GM10847 (cell line): ENCODE measurements around the gene ABCC3.

Experiments used
- POLR2A ChIP-seq: IDR thresholded peaks from 2 replicates; pipeline ENCODE4 v1.6.1; 2011; ENCODE audit not compliant: insufficient read length; ENCODE audit errors: extremely low read depth

ABCC3 gene

DNA sequence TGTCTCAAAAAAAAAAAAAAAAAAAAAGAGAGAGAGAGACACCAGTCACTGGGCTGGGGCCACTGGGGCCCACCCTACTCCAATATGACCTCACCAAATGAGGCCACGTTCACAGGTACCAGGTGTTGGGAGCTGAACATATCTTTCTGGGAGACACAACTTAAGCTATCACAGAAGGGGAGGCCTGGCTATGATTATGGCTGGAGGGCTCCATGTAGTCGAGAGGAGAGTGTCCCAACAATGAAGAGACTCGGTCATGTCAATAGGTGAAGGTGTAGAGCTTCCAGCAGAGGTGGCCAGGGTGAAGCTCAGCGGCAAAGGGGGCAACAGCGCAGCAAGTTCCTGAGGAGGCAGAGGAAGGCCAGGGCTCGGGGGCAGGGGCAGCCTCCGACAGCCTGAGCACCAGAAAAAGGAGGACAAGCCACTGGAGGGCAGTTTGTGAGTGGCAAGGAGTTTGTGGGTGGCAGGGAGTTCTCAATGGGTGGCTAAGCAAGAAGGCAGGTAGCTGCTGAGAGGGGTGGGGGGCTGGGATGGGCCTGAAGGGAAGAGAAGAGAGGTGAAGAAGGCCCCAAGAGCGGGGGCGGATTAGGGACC, 28.0 kb downstream of the ABCC3 start:
- no peak for TF ChIP-seq POLR2A

DNA sequence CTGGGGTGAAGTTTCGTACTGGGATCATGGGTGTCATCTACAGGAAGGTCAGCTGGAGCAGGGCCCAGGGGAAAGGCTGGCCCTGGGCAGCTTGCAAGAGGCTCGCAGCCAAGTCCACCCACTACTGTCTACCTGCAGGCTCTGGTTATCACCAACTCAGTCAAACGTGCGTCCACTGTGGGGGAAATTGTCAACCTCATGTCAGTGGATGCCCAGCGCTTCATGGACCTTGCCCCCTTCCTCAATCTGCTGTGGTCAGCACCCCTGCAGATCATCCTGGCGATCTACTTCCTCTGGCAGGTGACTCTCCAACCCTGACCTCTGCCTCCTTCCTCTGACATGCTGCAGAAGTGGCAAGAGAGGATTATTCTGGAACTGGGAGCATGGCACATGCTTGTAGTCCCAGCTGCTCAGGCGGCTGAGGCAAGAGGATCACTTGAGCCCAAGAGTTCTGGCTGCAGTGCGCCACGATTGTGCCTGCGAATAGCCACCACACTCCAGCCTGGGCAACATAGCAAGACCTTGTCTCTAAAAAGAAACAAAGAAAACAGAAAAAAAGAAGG, 29.2 kb downstream of the ABCC3 start:
- TF ChIP-seq POLR2A: no peak

DNA sequence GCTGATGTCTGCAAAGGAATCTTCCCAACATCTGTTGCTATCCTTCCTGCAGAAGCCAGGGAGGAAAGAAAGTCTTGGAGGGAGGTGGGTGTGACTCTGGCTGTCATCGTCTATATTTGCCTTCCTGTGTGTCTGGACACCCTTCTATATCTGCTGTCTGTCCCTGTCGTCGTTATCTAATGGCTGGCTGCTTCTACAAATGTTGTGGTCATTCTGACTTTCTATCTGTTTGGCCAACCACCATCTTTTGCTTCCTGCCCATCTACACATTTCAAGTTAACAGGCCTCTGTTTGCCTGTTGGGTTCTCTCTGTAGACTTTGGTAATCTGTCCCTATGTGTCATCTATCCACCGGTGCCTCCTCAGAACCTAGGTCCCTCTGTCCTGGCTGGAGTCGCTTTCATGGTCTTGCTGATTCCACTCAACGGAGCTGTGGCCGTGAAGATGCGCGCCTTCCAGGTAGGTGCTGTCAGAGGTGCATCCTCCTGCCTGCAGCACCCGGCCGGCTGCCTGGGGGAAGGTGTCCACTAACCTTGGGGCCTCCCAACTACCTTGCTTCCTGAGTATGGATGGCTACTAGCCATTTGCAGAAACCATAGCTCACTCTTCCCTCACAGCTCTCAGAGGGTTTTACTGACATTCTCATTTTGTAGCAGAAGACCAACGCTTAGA, 30.2 kb downstream of the ABCC3 start:
- no peak for TF ChIP-seq POLR2A

DNA sequence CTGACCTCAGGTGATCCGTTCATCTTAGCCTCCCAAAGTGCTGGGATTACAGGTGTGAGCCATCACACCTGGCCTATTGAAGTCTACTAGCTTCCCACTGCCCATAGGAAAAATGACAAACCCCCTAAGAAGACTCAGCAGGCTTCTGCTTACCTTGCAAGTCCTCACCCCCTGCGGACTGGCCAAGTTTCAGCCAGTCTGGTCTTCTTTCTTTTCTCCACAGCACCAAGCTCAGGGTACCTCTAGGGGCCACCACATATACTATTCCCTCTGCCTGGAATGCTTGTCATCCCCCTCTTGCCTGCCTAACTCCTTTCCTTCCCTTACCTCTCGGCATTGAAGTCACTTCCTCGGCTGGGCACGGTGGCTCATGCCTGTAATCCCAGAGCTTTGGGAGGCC, 31.2 kb downstream of the ABCC3 start:
- TF ChIP-seq POLR2A: no peak

DNA sequence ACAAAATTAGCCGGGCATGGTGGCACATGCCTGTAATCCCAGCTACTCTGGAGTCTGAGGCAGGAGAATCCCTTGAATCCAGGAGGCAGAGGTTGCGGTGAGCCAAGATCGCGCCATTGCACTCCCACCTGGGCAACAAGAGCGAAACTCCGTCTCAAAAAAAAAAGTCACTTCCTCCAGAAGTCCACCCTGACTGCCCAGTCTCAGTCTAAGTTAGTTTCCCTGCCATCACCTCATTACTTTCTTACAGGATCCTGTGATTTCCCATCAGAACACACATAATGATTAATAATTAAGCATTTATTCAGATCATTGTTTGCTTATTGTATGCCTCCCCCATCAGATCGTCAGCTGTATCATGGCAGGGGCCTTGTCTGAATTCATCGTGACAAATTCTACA, 31.6 kb downstream of the ABCC3 start:
- no peak for TF ChIP-seq POLR2A

DNA sequence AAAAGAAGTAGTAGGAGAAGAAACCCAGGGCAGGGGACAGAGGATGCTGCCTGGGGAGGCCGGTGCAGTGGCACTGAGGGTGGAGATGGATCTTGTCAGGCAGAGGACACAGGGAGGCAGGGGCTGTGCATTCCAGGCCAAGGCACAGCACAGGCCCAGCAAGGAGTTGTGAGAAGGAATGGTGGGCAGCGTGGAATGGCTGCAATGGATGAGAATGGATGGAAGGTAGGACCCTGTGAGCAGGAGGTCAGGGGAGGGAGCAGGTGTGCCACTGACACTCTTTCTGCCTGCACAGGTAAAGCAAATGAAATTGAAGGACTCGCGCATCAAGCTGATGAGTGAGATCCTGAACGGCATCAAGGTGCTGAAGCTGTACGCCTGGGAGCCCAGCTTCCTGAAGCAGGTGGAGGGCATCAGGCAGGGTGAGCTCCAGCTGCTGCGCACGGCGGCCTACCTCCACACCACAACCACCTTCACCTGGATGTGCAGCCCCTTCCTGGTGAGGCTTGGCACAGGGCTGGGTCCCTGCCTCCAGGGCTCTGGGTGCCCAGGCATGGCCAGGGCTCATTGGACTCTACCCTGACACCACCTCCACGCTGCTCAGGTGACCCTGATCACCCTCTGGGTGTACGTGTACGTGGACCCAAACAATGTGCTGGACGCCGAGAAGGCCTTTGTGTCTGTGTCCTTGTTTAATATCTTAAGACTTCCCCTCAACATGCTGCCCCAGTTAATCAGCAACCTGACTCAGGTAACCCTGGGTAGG, 32.8 kb downstream of the ABCC3 start:
- TF ChIP-seq POLR2A: no peak

DNA sequence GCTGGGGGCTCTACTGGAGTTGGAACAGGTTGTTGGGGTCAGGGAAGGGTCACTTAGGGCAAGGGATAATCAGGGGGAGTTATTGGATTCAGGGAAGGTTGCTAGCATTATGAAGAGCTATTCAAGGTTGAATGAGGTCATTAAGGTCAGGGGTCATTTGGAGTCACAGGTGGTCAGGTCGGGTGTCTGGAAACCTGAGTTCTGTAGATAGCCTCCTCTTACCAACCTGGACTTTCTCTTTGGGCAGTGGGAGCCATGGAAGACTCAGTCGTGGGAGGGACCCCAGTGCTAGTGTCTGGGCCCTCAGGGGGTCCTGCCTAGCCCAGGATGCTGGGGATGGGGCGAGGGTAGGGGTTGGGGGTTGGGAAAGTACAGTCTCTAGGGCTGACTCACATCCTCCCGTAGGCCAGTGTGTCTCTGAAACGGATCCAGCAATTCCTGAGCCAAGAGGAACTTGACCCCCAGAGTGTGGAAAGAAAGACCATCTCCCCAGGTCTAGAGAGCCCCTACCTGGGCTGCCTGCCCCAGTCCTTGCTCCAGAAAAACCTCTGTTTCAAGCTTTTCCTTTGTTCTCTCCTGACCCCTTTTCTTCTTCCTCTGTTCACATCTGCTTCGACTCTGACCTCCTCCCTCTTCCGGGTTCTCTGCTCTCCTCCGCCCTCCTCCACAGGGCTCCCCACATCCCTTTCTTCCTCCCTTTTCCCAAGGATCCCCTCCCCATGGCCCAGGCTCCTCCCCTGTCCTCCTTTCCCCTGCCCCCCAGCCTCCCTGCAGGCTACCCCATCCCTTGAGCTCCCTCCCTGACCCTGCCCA, 33.5 kb downstream of the ABCC3 start:
- TF ChIP-seq POLR2A: no peak

DNA sequence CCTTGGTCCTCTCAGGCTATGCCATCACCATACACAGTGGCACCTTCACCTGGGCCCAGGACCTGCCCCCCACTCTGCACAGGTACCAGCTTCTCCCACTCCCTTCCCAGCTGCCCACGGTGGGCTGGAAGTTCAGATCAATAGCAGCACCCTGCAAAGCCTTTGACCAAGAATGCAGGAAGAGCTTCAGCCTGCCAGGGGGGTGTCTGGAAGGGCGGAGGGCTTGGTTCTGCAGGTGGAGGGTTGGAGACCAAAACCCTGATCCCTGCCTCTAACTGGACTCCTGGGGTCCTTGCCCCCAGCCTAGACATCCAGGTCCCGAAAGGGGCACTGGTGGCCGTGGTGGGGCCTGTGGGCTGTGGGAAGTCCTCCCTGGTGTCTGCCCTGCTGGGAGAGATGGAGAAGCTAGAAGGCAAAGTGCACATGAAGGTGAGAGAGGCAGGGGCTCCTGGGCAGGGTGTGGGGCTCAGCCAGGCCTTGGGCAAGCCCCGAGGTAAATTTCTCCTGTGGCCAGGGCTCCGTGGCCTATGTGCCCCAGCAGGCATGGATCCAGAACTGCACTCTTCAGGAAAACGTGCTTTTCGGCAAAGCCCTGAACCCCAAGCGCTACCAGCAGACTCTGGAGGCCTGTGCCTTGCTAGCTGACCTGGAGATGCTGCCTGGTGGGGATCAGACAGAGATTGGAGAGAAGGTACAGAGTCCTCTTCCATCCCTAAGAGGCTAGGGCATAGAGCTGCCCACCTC, 34.3 kb downstream of the ABCC3 start:
- no peak for TF ChIP-seq POLR2A

DNA sequence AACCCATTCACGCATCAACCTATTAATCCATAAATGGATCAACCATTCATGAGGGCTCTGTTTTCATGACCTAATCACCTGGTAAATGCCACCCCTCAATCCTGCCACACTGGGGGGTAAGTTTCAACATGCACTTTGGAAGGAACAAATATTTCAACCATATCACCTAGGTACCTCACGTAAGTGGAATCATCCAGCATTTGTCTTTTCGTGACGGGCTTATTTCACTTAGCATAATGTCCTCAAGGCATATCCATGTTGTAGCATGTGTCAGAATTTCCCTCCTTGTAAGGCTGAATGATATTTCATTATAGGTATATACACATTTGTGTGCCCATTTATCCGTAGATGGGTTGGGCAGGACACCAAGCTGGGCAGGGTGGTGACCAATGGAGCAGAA, 37.4 kb downstream of the ABCC3 start:
- no peak for TF ChIP-seq POLR2A

DNA sequence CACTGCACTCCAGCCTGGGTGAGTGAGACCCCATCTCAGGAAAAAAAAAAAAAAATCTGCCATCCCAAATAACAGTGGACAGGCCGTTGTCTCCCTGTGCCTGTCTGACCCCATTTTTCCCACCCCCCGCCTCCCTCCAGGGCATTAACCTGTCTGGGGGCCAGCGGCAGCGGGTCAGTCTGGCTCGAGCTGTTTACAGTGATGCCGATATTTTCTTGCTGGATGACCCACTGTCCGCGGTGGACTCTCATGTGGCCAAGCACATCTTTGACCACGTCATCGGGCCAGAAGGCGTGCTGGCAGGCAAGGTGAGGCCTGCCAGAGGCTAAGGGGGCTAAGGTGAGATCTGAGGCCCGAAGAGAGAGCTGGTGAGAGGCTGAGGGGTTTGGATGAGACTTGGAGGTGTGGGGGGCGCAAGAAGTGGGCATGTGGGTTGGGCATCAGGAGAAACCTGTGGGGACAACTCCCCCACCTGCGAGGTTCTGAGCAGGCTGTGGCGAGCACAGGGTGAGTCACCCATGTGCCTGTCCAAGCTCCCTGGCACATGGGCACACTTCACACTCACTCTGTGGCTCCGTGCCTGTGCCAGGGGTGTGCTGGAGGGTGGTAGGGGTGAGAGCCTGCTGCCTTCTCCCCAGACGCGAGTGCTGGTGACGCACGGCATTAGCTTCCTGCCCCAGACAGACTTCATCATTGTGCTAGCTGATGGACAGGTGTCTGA, 38.3 kb downstream of the ABCC3 start:
- TF ChIP-seq POLR2A: no peak

DNA sequence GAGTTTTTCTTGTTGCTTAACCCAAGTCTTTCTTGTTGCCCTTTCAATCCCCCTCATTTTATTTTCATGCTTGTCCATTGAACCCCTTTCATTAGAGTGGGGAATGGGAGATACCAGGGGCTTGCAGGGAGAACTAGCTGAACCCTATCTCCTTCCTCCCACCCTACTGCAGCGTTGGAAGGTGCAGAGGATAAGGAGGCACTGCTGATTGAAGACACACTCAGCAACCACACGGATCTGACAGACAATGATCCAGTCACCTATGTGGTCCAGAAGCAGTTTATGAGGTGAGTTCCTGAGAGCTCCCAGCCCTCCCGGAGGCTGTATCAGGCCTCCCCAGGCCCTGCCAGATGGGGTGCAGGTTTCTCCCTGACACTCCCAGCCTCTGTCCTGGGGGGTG, 40.5 kb downstream of the ABCC3 start:
- no peak for TF ChIP-seq POLR2A

DNA sequence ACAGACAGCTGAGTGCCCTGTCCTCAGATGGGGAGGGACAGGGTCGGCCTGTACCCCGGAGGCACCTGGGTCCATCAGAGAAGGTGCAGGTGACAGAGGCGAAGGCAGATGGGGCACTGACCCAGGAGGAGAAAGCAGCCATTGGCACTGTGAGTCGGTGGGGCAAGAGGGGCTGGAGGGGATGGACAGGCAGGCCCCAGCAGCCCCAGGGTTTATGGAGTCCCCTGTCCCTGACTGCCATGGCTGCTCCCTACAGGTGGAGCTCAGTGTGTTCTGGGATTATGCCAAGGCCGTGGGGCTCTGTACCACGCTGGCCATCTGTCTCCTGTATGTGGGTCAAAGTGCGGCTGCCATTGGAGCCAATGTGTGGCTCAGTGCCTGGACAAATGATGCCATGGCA, 40.9 kb downstream of the ABCC3 start:
- no peak for TF ChIP-seq POLR2A

DNA sequence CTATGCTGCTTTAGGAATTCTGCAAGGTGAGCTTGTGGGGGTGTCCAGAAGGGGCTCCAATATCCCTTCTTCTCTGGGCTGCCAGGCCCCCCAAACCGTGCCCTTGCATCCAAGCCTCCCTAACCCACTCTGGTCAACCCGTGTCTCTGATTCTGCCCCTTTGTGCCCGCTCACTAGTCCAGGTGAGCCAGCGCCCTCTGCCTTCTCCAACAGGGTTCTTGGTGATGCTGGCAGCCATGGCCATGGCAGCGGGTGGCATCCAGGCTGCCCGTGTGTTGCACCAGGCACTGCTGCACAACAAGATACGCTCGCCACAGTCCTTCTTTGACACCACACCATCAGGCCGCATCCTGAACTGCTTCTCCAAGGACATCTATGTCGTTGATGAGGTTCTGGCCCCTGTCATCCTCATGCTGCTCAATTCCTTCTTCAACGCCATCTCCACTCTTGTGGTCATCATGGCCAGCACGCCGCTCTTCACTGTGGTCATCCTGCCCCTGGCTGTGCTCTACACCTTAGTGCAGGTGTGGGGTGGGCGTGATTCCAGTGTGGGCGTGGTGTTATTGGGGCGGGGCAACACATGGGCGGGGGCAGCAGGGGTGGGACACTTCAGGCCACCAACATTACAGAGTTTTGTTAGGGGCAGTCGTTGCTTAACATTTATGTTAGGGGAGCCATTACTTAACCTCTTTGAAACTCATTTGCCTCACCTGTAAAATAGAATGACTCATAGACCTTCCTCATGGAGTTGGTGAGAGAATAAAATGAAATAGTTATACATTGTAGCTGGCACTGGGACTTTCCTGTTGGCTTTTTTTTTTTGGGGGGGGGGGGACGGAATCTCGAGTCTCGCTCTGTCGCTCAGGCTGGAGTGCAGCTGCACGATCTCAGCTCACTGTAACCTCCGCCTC, 41.6 kb downstream of the ABCC3 start:
- TF ChIP-seq POLR2A: no peak
